Heart left ventricle (tissue), 13 donors: ENCODE results near the gene MAGEH1.

ENCODE experiments used
- CTCF ChIP-seq, 12 donors: fragments of 200-600 bp; sonication (generic) in 4 of 12; IDR thresholded peaks; one replicate each; pipeline versions ENCODE4 v1.5.0 to v1.8.0; 2018 to 2022; ENCODE audit warnings: antibody characterized with exemption in 12 of 12, mild to moderate bottlenecking in 5 of 12
- POLR2A ChIP-seq, 2 donors: fragments of 450-650 bp; IDR thresholded peaks; one replicate each; pipeline ENCODE4 v1.6.1; 2017; ENCODE audit warnings: antibody characterized with exemption in 2 of 2, mild to moderate bottlenecking in 2 of 2, moderate library complexity in 2 of 2
- donor health status: ischemic (EF 13 %, LVEDD 7.1; RV severe dilation, severe dysfunction).
- donor health status: DM: no; HTN: yes; CAD: no.
- donor health status: DM: no; HTN: no; CAD: no.
- donor health status: ischemic (EF 25% LVEDD 6.9; RV normal size, moderate dysfunction).
- donor health status: ischemic (EF 25% LVEDD 5.7; RV mildly dilated, moderate dysfunction).
- donor health status: ischemic (EF 35%, LVEDD 5.7; RV mildly dilated, moderate dysfunction).
- donor health status: nonischemic (EF 11% LVEDD 7.7; RV severe dilation, severe dysfunction).
- donor health status: DM: yes; HTN: yes; CAD: no.
- donor health status: PGD.
- donor health status: ischemic (EF 29% LVEDD 5.4; RV normal size, mild dysfunction).
- donor health status: nonischemic (EF 23%, LVEDD 6.1; RV moderate dilation, normal function).

DNA sequence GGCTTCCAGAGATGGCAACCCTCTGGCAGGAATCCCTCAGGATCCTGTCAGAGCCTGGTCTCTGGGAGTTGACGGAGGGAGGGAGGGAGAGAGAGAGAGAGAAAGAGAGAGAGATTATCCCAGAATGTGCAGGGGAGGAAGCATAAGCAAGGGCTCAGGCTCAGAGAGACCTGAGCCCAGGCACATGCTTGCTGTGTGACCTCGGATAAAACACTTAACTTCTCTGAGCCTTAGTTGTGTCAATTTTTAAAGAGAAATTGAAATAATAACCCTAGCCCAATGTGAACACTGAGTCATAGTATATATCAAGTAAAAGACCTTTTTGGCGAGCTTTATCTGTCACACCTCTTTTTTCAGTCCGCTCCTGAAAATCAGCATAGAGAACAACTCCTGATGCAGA lies 38.2 kb downstream of the MAGEH1 start:
- TF ChIP-seq CTCF (IDR thresholded peaks at IDR 0.05) (no peak), POLR2A (IDR thresholded peaks at IDR 0.05) (no peak)
